ENCODE results near the gene GPR37.

GRCh38 chr7:124777268-124777667 is 11.7 kb upstream of the GPR37 start:
- TF ChIP-seq CTCF (conservative IDR thresholded peaks at IDR 0.05): no peak
- TF ChIP-seq EZH2 (IDR thresholded peaks at IDR 0.05; ENCODE audit: low read depth): no peak

Data from PC-9 (cell line).